Endothelial cell of umbilical vein (primary cell): ENCODE measurements around the gene KRT78. TPM values are rescaled to one million over a fixed set of nuclear protein-coding genes. Genes with fewer than 3 reads are reported as not detected.
A peak's percentile ranks its signal among the peaks of the same experiment; 100 is the strongest.

Experiments
- BruUV-seq: library from RNA; stranded (reverse); fragments of 400-500 nt; replicated peaks from 2 replicates; lab custom pipeline; 2021; lab: Mats Ljungman, UMichigan
- CTCF ChIA-PET: fragments of 300-600, 350-600 bp; sonication (Branson Sonifier 250); formaldehyde crosslinking; loops from one replicate; lab custom pipeline; 2021; ENCODE audit warnings: antibody characterized with exemption, inconsistent platforms; lab: Charles Lee
- POLR2A ChIA-PET: fragments of 300-600, 350-600 bp; sonication (Branson Sonifier 250); formaldehyde crosslinking; loops from one replicate; lab custom pipeline; 2021; ENCODE audit warnings: antibody characterized with exemption, inconsistent platforms; lab: Charles Lee
- DNase-seq: peaks from one replicate; pipeline ENCODE4 v3.0.0-alpha.2; 2011; ENCODE audit warnings: low read depth, low spot score
- FAIRE-seq: peaks from 2 replicates; lab custom pipeline; 2011; peaks lifted over from hg19 to GRCh38; lab: Jason Lieb, UNC
- H2AFZ ChIP-seq: 2 replicates; pipeline ENCODE4 v1.6.0; 2012; ENCODE audit warnings: low read depth, low read length, control low read depth, inconsistent platforms
- H3K27ac ChIP-seq: 2 replicates; pipeline ENCODE4 v1.5.1; 2011; ENCODE audit warnings: low read depth, mild to moderate bottlenecking, control low read depth, low read length, moderate library complexity; ENCODE audit not compliant: insufficient read depth
- H3K27me3 ChIP-seq, 2 experiments: 2 replicates each; pipeline versions ENCODE4 v1.6.0 to v1.6.1; 2011; ENCODE audit warnings: low read length in 2 of 2, mixed read lengths in 1 of 2; ENCODE audit not compliant: control insufficient read depth in 2 of 2, insufficient read depth in 2 of 2
- H3K36me3 ChIP-seq, 2 experiments: 2 replicates in 1 of 2; 3 replicates in 1 of 2; pipeline ENCODE4 v1.5.1; 2011; ENCODE audit warnings: low read length in 2 of 2, mild to moderate bottlenecking in 1 of 2, moderate library complexity in 1 of 2; ENCODE audit not compliant: control insufficient read depth in 2 of 2, insufficient read depth in 2 of 2; ENCODE audit errors: extremely low read depth in 1 of 2
- H3K4me1 ChIP-seq: 3 replicates; pipeline ENCODE4 v1.5.1; 2011; ENCODE audit warnings: mild to moderate bottlenecking, low read length; ENCODE audit not compliant: control insufficient read depth, insufficient read depth; ENCODE audit errors: extremely low read depth
- H3K4me2 ChIP-seq: 2 replicates; pipeline ENCODE4 v1.6.1; 2011; ENCODE audit warnings: low read length, control low read depth, mixed read lengths; ENCODE audit not compliant: insufficient read depth
- H3K4me3 ChIP-seq, 3 experiments: fragments of 200-600 bp in 1 of 3; sonication (generic), shearing (Covaris generic) in 1 of 3; replicated peaks in 1 of 3; 2 replicates each; pipeline ENCODE4 v1.5.1; 2011 to 2016; ENCODE audit warnings: control low read depth in 3 of 3, low read length in 3 of 3, mild to moderate bottlenecking in 2 of 3, inconsistent platforms in 1 of 3, low read depth in 1 of 3, moderate library complexity in 1 of 3; ENCODE audit not compliant: insufficient read depth in 1 of 3
- H3K79me2 ChIP-seq: 2 replicates; pipeline ENCODE4 v1.6.0; 2012; ENCODE audit warnings: low read length, inconsistent platforms; ENCODE audit not compliant: control insufficient read depth, insufficient read depth
- H3K9ac ChIP-seq: replicated peaks from 2 replicates; pipeline ENCODE3; 2011; ENCODE audit warnings: low read length, control low read depth; ENCODE audit not compliant: insufficient read depth; ENCODE audit errors: extremely low read depth
- H3K9me1 ChIP-seq: replicated peaks from 3 replicates; pipeline ENCODE4 v1.6.0; 2011; ENCODE audit warnings: mild to moderate bottlenecking, low read length; ENCODE audit not compliant: control insufficient read depth, insufficient read depth; ENCODE audit errors: extremely low read depth
- H3K9me3 ChIP-seq: replicated peaks from 2 replicates; pipeline ENCODE4 v1.5.1; 2012; ENCODE audit warnings: low read length, inconsistent platforms; ENCODE audit not compliant: control insufficient read depth, insufficient read depth
- H4K20me1 ChIP-seq: replicated peaks from 2 replicates; pipeline ENCODE3; 2011; ENCODE audit warnings: mild to moderate bottlenecking, low read length; ENCODE audit not compliant: control insufficient read depth, insufficient read depth; ENCODE audit errors: extremely low read depth
- CTCF ChIP-seq, 2 donors: IDR thresholded peaks; 1 replicate in 1 of 2; 2 replicates in 1 of 2; pipeline ENCODE4 v1.5.1; 2011; ENCODE audit warnings: low read length in 2 of 2, mild to moderate bottlenecking in 2 of 2, moderate library complexity in 2 of 2, control low read depth in 1 of 2, inconsistent platforms in 1 of 2, low read depth in 1 of 2; ENCODE audit not compliant: insufficient read depth in 1 of 2; ENCODE audit errors: extremely low read depth in 1 of 2
- EZH2 ChIP-seq: IDR thresholded peaks from 2 replicates; pipeline ENCODE4 v1.6.1; 2012; ENCODE audit warnings: borderline replicate concordance, low read depth, mild to moderate bottlenecking, moderate library complexity, low read length, inconsistent platforms; ENCODE audit not compliant: severe bottlenecking
- FOS ChIP-seq: IDR thresholded peaks from 2 replicates; pipeline ENCODE4 v1.6.1; 2011; ENCODE audit warnings: mild to moderate bottlenecking, low read length, moderate library complexity, borderline replicate concordance; ENCODE audit not compliant: insufficient read depth
- GATA2 ChIP-seq: IDR thresholded peaks from 2 replicates; pipeline ENCODE4 v1.7.0; 2011; ENCODE audit warnings: low read depth, mild to moderate bottlenecking, moderate library complexity, mixed read lengths, low read length; ENCODE audit not compliant: insufficient read length, insufficient read depth
- JUN ChIP-seq: IDR thresholded peaks from 2 replicates; pipeline ENCODE4 v1.6.1; 2011; ENCODE audit warnings: borderline replicate concordance, low read depth; ENCODE audit not compliant: insufficient read length, insufficient read depth
- MYC ChIP-seq: IDR thresholded peaks from one replicate; pipeline ENCODE4 v1.6.1; 2011; ENCODE audit warnings: mild to moderate bottlenecking, low read depth, low read length
- POLR2A ChIP-seq: IDR thresholded peaks from 2 replicates; pipeline ENCODE4 v1.6.1; 2012; ENCODE audit warnings: low read depth, mild to moderate bottlenecking, control low read depth, low read length
- POLR2AphosphoS5 ChIP-seq: IDR thresholded peaks from 2 replicates; pipeline ENCODE4 v1.6.1; 2012; ENCODE audit warnings: low read depth, mild to moderate bottlenecking, control low read depth, low read length, moderate library complexity; ENCODE audit not compliant: insufficient read depth
- dilution Hi-C: fragments of 300-500 bp; cut with MboI; formaldehyde crosslinking; loops from one replicate; pipeline ENCODE4 v1.15.0; 2019; ENCODE audit warnings: low sequenced_read_pairs; ENCODE audit not compliant: extremely low pct_ligation_motif_present
- intact Hi-C: fragments of 100-400 bp; cut with micrococcal nuclease; formaldehyde crosslinking; loops from one replicate; pipeline ENCODE4 v1.10.0; 2022
- polyA plus RNA-seq, 4 experiments: library from polyadenylated mRNA; depleted of rRNA in 3 of 4; stranded (reverse) in 3 of 4; unstranded in 1 of 4; fragments of >200 nt; gene quantifications; 2 replicates each; pipeline versions ENCODE4 v1.2.1 to v1.2.3, GENCODE V29; 2011 to 2012; ENCODE audit warnings: missing spikeins in 1 of 4
- total RNA-seq: library from RNA; stranded (reverse); gene quantifications from 2 replicates; pipeline ENCODE4 v1.2.3, GENCODE V29; 2021
- TF ChIP-seq, protein P1 (sequence below): IDR thresholded peaks from 2 replicates; pipeline ENCODE4 v1.6.1; 2011; ENCODE audit not compliant: insufficient read depth, insufficient read length

Gene KRT78
- total and polyA plus RNA-seq, 2 donors (not counting 3 experiments of a cell fraction or from before 2014, with no cell fraction given) = not detected

GRCh38 chr12:52835271-52836041 lies 13.3 kb downstream of the KRT78 start:
- H3K4me2 ChIP-seq = no peak overlapping the region
- peaks cover 4% of the 10 kb centered on the region for H3K4me1 ChIP-seq
- H3K36me3 ChIP-seq = no peaks in the 10 kb centered on the region
- TF ChIP-seq JUN = no peak
- no TSS peak for BruUV-seq
- H3K9me3 ChIP-seq = no peaks in the 10 kb centered on the region
- H4K20me1 ChIP-seq = no peaks in the 10 kb centered on the region
- no peaks in the 10 kb centered on the region for H3K9me1 ChIP-seq
- intact Hi-C loops = no loop called here
- no peaks in the 10 kb centered on the region for H3K79me2 ChIP-seq
- FAIRE-seq (no peak), DNase-seq (no peak)
- CTCF ChIA-PET = interaction anchor here (1.2 kb wide), 1 partner anchor 31 kb away, joined by 3 read pairs; no protein-coding TSS in a partner anchor
- H2AFZ ChIP-seq = peak overlapping the region; percentile 12
- H3K9ac ChIP-seq = no peak overlapping the region
- no peak overlapping the region for H3K27ac ChIP-seq
- peaks cover 0 to 2% of the 10 kb centered on the region in 2 experiments for H3K27me3 ChIP-seq
- dilution Hi-C loops = no loop called here
- POLR2A ChIA-PET = no interaction called here
- H3K4me3 ChIP-seq = no peak overlapping the region

- peaks cover 4% of the 10 kb centered on the region for H3K4me1 ChIP-seq
- CTCF ChIA-PET = no interaction called here
- H3K9ac ChIP-seq = no peak overlapping the region
- no peak for TF ChIP-seq JUN
- TF ChIP-seq POLR2A = no peak
- TF ChIP-seq POLR2AphosphoS5 = no peak
- TF ChIP-seq, protein P1, sequence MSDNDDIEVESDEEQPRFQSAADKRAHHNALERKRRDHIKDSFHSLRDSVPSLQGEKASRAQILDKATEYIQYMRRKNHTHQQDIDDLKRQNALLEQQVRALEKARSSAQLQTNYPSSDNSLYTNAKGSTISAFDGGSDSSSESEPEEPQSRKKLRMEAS = no peak
- TF ChIP-seq EZH2 = no peak
- TF ChIP-seq CTCF (IDR thresholded peaks at IDR 0.05; ENCODE audit: extremely low read depth in 1 of 2, insufficient read depth in 1 of 2, low read depth in 1 of 2, low read length in 2 of 2) = no peak
- no peak for TF ChIP-seq FOS
- TF ChIP-seq GATA2 = no peak
- no peak for TF ChIP-seq MYC
- H3K27me3 ChIP-seq = peaks cover 2 to 3% of the 10 kb centered on the region in 2 experiments
- dilution Hi-C loops (no loop called here), intact Hi-C loops (no loop called here)
- no peaks in the 10 kb centered on the region for H4K20me1 ChIP-seq
- H3K9me3 ChIP-seq = no peaks in the 10 kb centered on the region
- no TSS peak for BruUV-seq
- POLR2A ChIA-PET = no interaction called here
- DNase-seq = no peak
- H3K9me1 ChIP-seq = no peaks in the 10 kb centered on the region
- FAIRE-seq = no peak
- H3K36me3 ChIP-seq = no peaks in the 10 kb centered on the region
- H3K4me2 ChIP-seq = no peak overlapping the region
- no peak overlapping the region for H3K27ac ChIP-seq
- H2AFZ ChIP-seq = no peak overlapping the region
- H3K4me3 ChIP-seq = no peak overlapping the region
- no peaks in the 10 kb centered on the region for H3K79me2 ChIP-seq
Observed at GRCh38 chr12:52834727-52835001, 14.1 kb downstream of the KRT78 start.
